ENCODE results near the gene PHC2. TPM values are rescaled to one million over a fixed set of nuclear protein-coding genes. Genes with fewer than 3 reads are reported as not detected.

The PHC2 gene
- total RNA-seq, 1 experiment from 2014 or later = 176 TPM

GRCh38 chr1:33393524-33393923, 37.4 kb downstream of the PHC2 start:
- H3K4me2 ChIP-seq (ENCODE audit: low read length) = no peak overlapping the region
- DNase-seq (ENCODE audit: low read depth, low spot score) (no peak), ATAC-seq (no peak)
- intact Hi-C loops (cut with micrococcal nuclease) = no loop called here
- peaks cover 13 to 14% of the 10 kb centered on the region in 2 experiments; a peak in 3 of 4 replicates for H3K36me3 ChIP-seq (ENCODE audit: control insufficient read depth in 1 of 2, insufficient read depth in 2 of 2, low read length in 2 of 2)
- no peaks in the 10 kb centered on the region for H3K27me3 ChIP-seq (ENCODE audit: insufficient read depth, low read length)
- peaks cover 0 to 9% of the 10 kb centered on the region in 2 experiments; a peak in 2 of 4 replicates for H3K4me1 ChIP-seq (ENCODE audit: control insufficient read depth in 1 of 2, insufficient read depth in 2 of 2, low read length in 2 of 2)
- TF ChIP-seq EZH2phosphoT487 (IDR thresholded peaks at IDR 0.05; ENCODE audit: borderline replicate concordance) (no peak), POLR2AphosphoS5 (IDR thresholded peaks at IDR 0.05; ENCODE audit: low read depth, low read length) (no peak), ZNF274 (IDR thresholded peaks at IDR 0.05; ENCODE audit: low read depth, low read length) (no peak), ELF1 (IDR thresholded peaks at IDR 0.05; ENCODE audit: borderline replicate concordance, low read depth) (no peak), FOSL1 (IDR thresholded peaks at IDR 0.05; ENCODE audit: low read depth) (no peak), JUND (IDR thresholded peaks at IDR 0.05) (no peak), POLR2A (IDR thresholded peaks at IDR 0.05; ENCODE audit: borderline replicate concordance, extremely low read depth, insufficient read depth, insufficient read length) (no peak), ATF3 (IDR thresholded peaks at IDR 0.05) (no peak), CBX3 (IDR thresholded peaks at IDR 0.05; ENCODE audit: low read depth) (no peak), ZFX (IDR thresholded peaks at IDR 0.05) (no peak), TCF7L2 (IDR thresholded peaks at IDR 0.05; ENCODE audit: borderline replicate concordance, extremely low read depth, insufficient read depth, insufficient read length) (no peak), EGR1 (IDR thresholded peaks at IDR 0.05; ENCODE audit: low read depth) (no peak), SIN3A (IDR thresholded peaks at IDR 0.05; ENCODE audit: low read depth) (no peak), CEBPB (IDR thresholded peaks at IDR 0.05; ENCODE audit: low read depth) (no peak)
- TF ChIP-seq, protein P1, sequence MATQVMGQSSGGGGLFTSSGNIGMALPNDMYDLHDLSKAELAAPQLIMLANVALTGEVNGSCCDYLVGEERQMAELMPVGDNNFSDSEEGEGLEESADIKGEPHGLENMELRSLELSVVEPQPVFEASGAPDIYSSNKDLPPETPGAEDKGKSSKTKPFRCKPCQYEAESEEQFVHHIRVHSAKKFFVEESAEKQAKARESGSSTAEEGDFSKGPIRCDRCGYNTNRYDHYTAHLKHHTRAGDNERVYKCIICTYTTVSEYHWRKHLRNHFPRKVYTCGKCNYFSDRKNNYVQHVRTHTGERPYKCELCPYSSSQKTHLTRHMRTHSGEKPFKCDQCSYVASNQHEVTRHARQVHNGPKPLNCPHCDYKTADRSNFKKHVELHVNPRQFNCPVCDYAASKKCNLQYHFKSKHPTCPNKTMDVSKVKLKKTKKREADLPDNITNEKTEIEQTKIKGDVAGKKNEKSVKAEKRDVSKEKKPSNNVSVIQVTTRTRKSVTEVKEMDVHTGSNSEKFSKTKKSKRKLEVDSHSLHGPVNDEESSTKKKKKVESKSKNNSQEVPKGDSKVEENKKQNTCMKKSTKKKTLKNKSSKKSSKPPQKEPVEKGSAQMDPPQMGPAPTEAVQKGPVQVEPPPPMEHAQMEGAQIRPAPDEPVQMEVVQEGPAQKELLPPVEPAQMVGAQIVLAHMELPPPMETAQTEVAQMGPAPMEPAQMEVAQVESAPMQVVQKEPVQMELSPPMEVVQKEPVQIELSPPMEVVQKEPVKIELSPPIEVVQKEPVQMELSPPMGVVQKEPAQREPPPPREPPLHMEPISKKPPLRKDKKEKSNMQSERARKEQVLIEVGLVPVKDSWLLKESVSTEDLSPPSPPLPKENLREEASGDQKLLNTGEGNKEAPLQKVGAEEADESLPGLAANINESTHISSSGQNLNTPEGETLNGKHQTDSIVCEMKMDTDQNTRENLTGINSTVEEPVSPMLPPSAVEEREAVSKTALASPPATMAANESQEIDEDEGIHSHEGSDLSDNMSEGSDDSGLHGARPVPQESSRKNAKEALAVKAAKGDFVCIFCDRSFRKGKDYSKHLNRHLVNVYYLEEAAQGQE (IDR thresholded peaks at IDR 0.05; ENCODE audit: low read depth) = no peak
- POLR2A ChIA-PET = interaction anchor here (1.1 kb wide), 1 partner anchor 43 kb away, joined by 5 read pairs; no protein-coding TSS in a partner anchor
- no peaks in the 10 kb centered on the region for H3K9me2 ChIP-seq (ENCODE audit: insufficient read depth)
- BruUV-seq (replicated peaks) = no TSS peak
- no peak overlapping the region for H3K4me3 ChIP-seq (replicated peaks in 1 of 2; ENCODE audit: low read depth in 1 of 2, low read length in 2 of 2)
- no peak overlapping the region for H2AFZ ChIP-seq (ENCODE audit: low read depth, low read length, poor library complexity, severe bottlenecking)
- RAD21 ChIA-PET (ENCODE audit: low non-redundant PET in 1 of 2, low total read pairs in 2 of 2, uncharacterized antibody in 2 of 2, unreplicated experiment in 2 of 2) = interaction anchor here in 1 of 2 experiments (0.6 kb wide), 1 partner anchor 219 kb away, joined by 4 read pairs; no protein-coding TSS in a partner anchor
- CTCF ChIA-PET = no interaction called here
- H4K20me1 ChIP-seq (ENCODE audit: insufficient read depth) = peaks cover 11% of the 10 kb centered on the region; the same call in 1 of the 2 replicates
- peaks cover 89% of the 10 kb centered on the region for H3K79me2 ChIP-seq (ENCODE audit: insufficient read depth, low read length)
- H3K27ac ChIP-seq (ENCODE audit: low read depth, low read length) = no peak overlapping the region
- no peaks in the 10 kb centered on the region for H3K9me3 ChIP-seq (ENCODE audit: control insufficient read depth in 1 of 2, insufficient read depth in 1 of 2, low read depth in 1 of 2, low read length in 2 of 2)
- no peak overlapping the region for H3K9ac ChIP-seq (ENCODE audit: low read length)

Measured in HCT116 (cell line).